OCI-LY3 (cell line): ENCODE measurements around the gene SMYD3.

ENCODE experiments used
- EZH2phosphoT487 ChIP-seq: fragments of 200-600 bp; shearing (Covaris generic); IDR thresholded peaks from 2 replicates; pipeline ENCODE4 v1.6.1; 2018; ENCODE audit warnings: antibody characterized with exemption, mixed run types, low read depth
- TF ChIP-seq, protein P1 (sequence below): fragments of 200-600, 300-600 bp; sonication (generic); IDR thresholded peaks from 2 replicates; pipeline ENCODE4 v1.5.1; 2014; ENCODE audit warnings: antibody characterized with exemption, low read length, low read depth

DNA sequence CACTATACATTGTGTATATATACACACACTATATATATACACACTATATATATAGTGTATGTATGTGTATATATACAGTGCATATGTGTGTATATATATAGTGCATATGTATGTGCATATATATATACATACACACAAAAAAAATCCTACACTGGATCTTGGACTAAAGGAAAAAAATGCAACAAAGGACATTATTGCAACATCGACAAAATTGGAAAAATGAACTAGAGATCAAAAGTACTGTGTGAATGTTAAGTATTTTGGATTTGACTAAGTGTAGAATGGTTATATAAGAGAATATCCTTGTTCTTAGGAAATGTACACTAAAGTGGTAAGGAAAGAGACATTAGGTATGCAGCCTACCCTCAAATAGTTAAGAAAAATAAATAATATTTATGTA is 36.5 kb downstream of the SMYD3 start:
- TF ChIP-seq, protein P1, sequence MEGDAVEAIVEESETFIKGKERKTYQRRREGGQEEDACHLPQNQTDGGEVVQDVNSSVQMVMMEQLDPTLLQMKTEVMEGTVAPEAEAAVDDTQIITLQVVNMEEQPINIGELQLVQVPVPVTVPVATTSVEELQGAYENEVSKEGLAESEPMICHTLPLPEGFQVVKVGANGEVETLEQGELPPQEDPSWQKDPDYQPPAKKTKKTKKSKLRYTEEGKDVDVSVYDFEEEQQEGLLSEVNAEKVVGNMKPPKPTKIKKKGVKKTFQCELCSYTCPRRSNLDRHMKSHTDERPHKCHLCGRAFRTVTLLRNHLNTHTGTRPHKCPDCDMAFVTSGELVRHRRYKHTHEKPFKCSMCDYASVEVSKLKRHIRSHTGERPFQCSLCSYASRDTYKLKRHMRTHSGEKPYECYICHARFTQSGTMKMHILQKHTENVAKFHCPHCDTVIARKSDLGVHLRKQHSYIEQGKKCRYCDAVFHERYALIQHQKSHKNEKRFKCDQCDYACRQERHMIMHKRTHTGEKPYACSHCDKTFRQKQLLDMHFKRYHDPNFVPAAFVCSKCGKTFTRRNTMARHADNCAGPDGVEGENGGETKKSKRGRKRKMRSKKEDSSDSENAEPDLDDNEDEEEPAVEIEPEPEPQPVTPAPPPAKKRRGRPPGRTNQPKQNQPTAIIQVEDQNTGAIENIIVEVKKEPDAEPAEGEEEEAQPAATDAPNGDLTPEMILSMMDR = no peak
- TF ChIP-seq EZH2phosphoT487 = no peak
